Measurements from ENCODE around the gene SUN1. TPM values are rescaled to one million over a fixed set of nuclear protein-coding genes. Genes with fewer than 3 reads are reported as not detected.

The SUN1 gene
- total RNA-seq, 4 donors from 2014 or later: 113 to 259 (median 192) TPM

- Histone ChIP-seq H3K27ac (no peak overlapping the region), H3K36me3 (no peaks in the 10 kb centered on the region), H3K27me3 (no peaks in the 10 kb centered on the region), H3K4me1 (peaks cover 22 to 76% (median 28%) of the 10 kb centered on the region in 4 donors), H3K4me3 (no peak overlapping the region), H3K9me3 (no peaks in the 10 kb centered on the region)
- peak in 2 of 3 donors; percentile 37 to 38 for DNase-seq
- TF ChIP-seq POLR2A (IDR thresholded peaks at IDR 0.05): no peak
Measured at GRCh38 chr7:919114-919442, 86.8 kb downstream of the SUN1 start.

GRCh38 chr7:919924-920341, 87.7 kb downstream of the SUN1 start:
- peak overlapping the region in 2 of 4 donors; percentile 19 to 42 for H3K4me3 ChIP-seq
- DNase-seq: peak in 2 of 3 donors; percentile 70 to 75
- TF ChIP-seq CTCF (IDR thresholded peaks at IDR 0.05): no peak
- peak in 1 of 2 donors; percentile 26 for TF ChIP-seq POLR2A (IDR thresholded peaks at IDR 0.05)
- peak overlapping the region in 3 of 4 donors; percentile 46 to 99 (median 89) for H3K27ac ChIP-seq
- H3K4me1 ChIP-seq: peaks cover 28 to 76% (median 30%) of the 10 kb centered on the region in 4 donors
- no peaks in the 10 kb centered on the region for H3K9me3 ChIP-seq
- H3K27me3 ChIP-seq: no peaks in the 10 kb centered on the region
- no peaks in the 10 kb centered on the region for H3K36me3 ChIP-seq

GRCh38 chr7:920351-921070, 88.2 kb downstream of the SUN1 start:
- Histone ChIP-seq H3K36me3 (no peaks in the 10 kb centered on the region), H3K9me3 (no peaks in the 10 kb centered on the region), H3K4me3 (peak overlapping the region in 2 of 4 donors; percentile 19 to 42), H3K27me3 (no peaks in the 10 kb centered on the region), H3K4me1 (peaks cover 29 to 76% (median 32%) of the 10 kb centered on the region in 4 donors), H3K27ac (peak overlapping the region in 3 of 4 donors; percentile 46 to 99 (median 89))
- DNase-seq: peak in 2 of 3 donors; percentile 74 to 78
- TF ChIP-seq POLR2A (IDR thresholded peaks at IDR 0.05) (peak in 1 of 2 donors; percentile 59), CTCF (IDR thresholded peaks at IDR 0.05) (no peak)

- H3K4me1 ChIP-seq: peaks cover 29 to 76% (median 32%) of the 10 kb centered on the region in 4 donors
Measured at GRCh38 chr7:921071-921461, 88.8 kb downstream of the SUN1 start.

GRCh38 chr7:921581-922333, 89.5 kb downstream of the SUN1 start:
- H3K9me3 ChIP-seq: no peaks in the 10 kb centered on the region
- DNase-seq: peak in 2 of 3 donors; percentile 50 to 64

More at GRCh38 chr7:921071-921461, 88.8 kb downstream of the SUN1 start:
- Histone ChIP-seq H3K27ac (peak overlapping the region in 3 of 4 donors; percentile 46 to 99 (median 89)), H3K36me3 (no peaks in the 10 kb centered on the region), H3K4me3 (no peak overlapping the region), H3K27me3 (no peaks in the 10 kb centered on the region), H3K9me3 (no peaks in the 10 kb centered on the region)
- peak in 1 of 3 donors; percentile 42 for DNase-seq
- TF ChIP-seq CTCF (IDR thresholded peaks at IDR 0.05): no peak
- TF ChIP-seq POLR2A (IDR thresholded peaks at IDR 0.05): no peak

More at GRCh38 chr7:921581-922333, 89.5 kb downstream of the SUN1 start:
- H3K4me1 ChIP-seq: peaks cover 30 to 73% (median 34%) of the 10 kb centered on the region in 4 donors
- peak overlapping the region in 3 of 4 donors; percentile 7 to 19 (median 15) for H3K4me3 ChIP-seq
- peak overlapping the region; percentile 81 to 99 (median 86) for H3K27ac ChIP-seq
- TF ChIP-seq CTCF (IDR thresholded peaks at IDR 0.05): no peak
- TF ChIP-seq POLR2A (IDR thresholded peaks at IDR 0.05): no peak
- H3K27me3 ChIP-seq: no peaks in the 10 kb centered on the region
- no peaks in the 10 kb centered on the region for H3K36me3 ChIP-seq
